Caco-2 (cell line): ENCODE data around the gene AMOTL2. TPM values are rescaled to one million over a fixed set of nuclear protein-coding genes. Genes with fewer than 3 reads are reported as not detected.
A peak's percentile ranks its signal among the peaks of the same experiment; 100 is the strongest.

Experiments used
- BruUV-seq: library from RNA; stranded (reverse); fragments of 400-500 nt; replicated peaks from 2 replicates; lab custom pipeline; 2021; lab: Mats Ljungman, UMichigan
- CTCF ChIA-PET: fragments of 300-600 bp; sonication (Branson Sonifier 250); formaldehyde crosslinking; loops from one replicate; lab custom pipeline; 2022; ENCODE audit warnings: antibody characterized with exemption; lab: Charles Lee
- POLR2A ChIA-PET: fragments of 300-600 bp; sonication (Branson Sonifier 250); formaldehyde crosslinking; loops from one replicate; lab custom pipeline; 2022; ENCODE audit warnings: antibody characterized with exemption; lab: Charles Lee
- DNase-seq, 2 experiments: peaks; one replicate each; pipeline versions ENCODE4 v3.0.0 to v3.0.0-alpha.2; 2020 to 2022
- H3K27me3 ChIP-seq: replicated peaks from 2 replicates; pipeline ENCODE4 v1.6.0; 2011; ENCODE audit warnings: low read length; ENCODE audit not compliant: control insufficient read depth, insufficient read depth
- H3K36me3 ChIP-seq: 2 replicates; pipeline ENCODE4 v1.5.1; 2011; ENCODE audit warnings: low read length; ENCODE audit not compliant: control insufficient read depth, insufficient read depth
- H3K4me1 ChIP-seq: fragments of 250-450 bp; sonication (Bioruptor Pico); 2 replicates; pipeline ENCODE4 v1.5.1; 2020; ENCODE audit warnings: mild to moderate bottlenecking
- H3K4me3 ChIP-seq: 2 replicates; pipeline ENCODE4 v1.5.1; 2011; ENCODE audit warnings: low read depth, mild to moderate bottlenecking, control low read depth, low read length
- H3K9me3 ChIP-seq: fragments of 250-450 bp; sonication (Bioruptor Pico); 2 replicates; pipeline ENCODE4 v1.5.1; 2020; ENCODE audit warnings: mild to moderate bottlenecking, moderate library complexity
- H3K27ac Mint-ChIP-seq: one replicate; pipeline ENCODE4 v1.8.0; 2022; ENCODE audit warnings: mixed read lengths; ENCODE audit not compliant: unreplicated experiment
- H3K27me3 Mint-ChIP-seq: one replicate; pipeline ENCODE4 v1.8.0; 2022; ENCODE audit warnings: mixed read lengths; ENCODE audit not compliant: insufficient read depth, unreplicated experiment
- H3K36me3 Mint-ChIP-seq: one replicate; pipeline ENCODE4 v1.8.0; 2022; ENCODE audit warnings: mild to moderate bottlenecking, mixed read lengths; ENCODE audit not compliant: insufficient read depth, unreplicated experiment
- H3K4me1 Mint-ChIP-seq: one replicate; pipeline ENCODE4 v1.8.0; 2022; ENCODE audit warnings: low read depth, mixed read lengths; ENCODE audit not compliant: unreplicated experiment
- H3K4me3 Mint-ChIP-seq: one replicate; pipeline ENCODE4 v1.8.0; 2022; ENCODE audit warnings: mild to moderate bottlenecking, moderate library complexity, mixed read lengths; ENCODE audit not compliant: unreplicated experiment
- H3K9me3 Mint-ChIP-seq: one replicate; pipeline ENCODE4 v1.8.0; 2022; ENCODE audit warnings: mixed read lengths; ENCODE audit not compliant: unreplicated experiment
- CTCF ChIP-seq, 2 experiments: fragments of 200-600 bp in 1 of 2; IDR thresholded peaks; 1 replicate in 1 of 2; 2 replicates in 1 of 2; pipeline versions ENCODE4 v1.5.1 to v1.8.0; 2011 to 2022; ENCODE audit warnings: antibody characterized with exemption in 1 of 2, control low read depth in 1 of 2, inconsistent platforms in 1 of 2, low read depth in 1 of 2, low read length in 1 of 2, mild to moderate bottlenecking in 1 of 2, moderate library complexity in 1 of 2; ENCODE audit not compliant: insufficient read depth in 1 of 2, severe bottlenecking in 1 of 2, unreplicated experiment in 1 of 2
- intact Hi-C: fragments of 100-400 bp; cut with micrococcal nuclease; formaldehyde crosslinking; loops from one replicate; pipeline ENCODE4 v1.10.0; 2022; ENCODE audit not compliant: unreplicated experiment
- total RNA-seq: library from RNA; stranded (reverse); gene quantifications from 2 replicates; pipeline ENCODE4 v1.2.3, GENCODE V29; 2022

Gene AMOTL2
- total RNA-seq, 1 experiment from 2014 or later = 271 TPM

DNA sequence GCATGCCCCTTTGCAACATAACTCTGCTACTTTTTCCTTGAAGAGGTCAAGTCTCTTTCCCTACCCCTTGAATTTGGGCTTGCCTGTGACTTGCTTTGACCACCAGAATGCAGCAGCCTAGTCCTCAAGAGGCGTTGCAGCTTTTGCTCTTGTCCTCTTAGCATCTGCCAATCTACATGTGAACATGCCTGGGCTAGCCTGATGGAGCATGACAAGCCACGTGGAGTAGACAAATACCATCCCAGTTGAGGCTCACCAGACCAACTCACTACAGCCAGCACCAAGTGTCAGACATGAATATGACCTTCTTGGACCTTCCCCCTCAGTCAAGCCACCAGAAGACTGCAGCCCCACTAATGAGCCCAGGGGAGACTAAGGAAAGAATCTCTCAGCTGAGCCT is 32.9 kb downstream of the AMOTL2 start:
- CTCF ChIA-PET = no interaction called here
- H3K27ac Mint-ChIP-seq = no peak overlapping the region
- DNase-seq = peak in 1 of 2 experiments; percentile 23

DNA sequence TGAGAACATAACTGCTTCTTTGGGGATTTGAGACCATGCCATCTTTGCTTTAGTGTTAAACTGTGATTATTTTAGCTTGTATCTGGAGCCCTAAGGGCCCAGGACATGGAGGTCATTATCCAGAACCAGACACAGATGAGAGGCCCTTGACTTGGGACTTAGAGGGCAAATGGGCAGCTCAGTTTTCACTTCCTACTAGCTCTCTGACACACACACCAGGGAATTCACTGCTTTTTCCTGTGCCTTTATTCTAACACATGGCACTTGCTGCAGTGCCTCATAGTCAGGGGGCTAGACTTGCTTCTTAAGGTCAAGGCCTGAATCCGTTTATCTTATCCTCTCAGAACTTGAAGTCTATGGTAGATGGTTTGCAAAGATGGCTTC is 33.3 kb downstream of the AMOTL2 start:
- peak overlapping the region; percentile 60 for H3K27ac Mint-ChIP-seq
- no peaks in the 10 kb centered on the region for H3K36me3 Mint-ChIP-seq
- no peak for TF ChIP-seq CTCF (IDR thresholded peaks at IDR 0.05; ENCODE audit: insufficient read depth in 1 of 2, low read depth in 1 of 2, low read length in 1 of 2, severe bottlenecking in 1 of 2, unreplicated experiment in 1 of 2)
- Histone ChIP-seq H3K27me3 (no peaks in the 10 kb centered on the region), H3K36me3 (no peaks in the 10 kb centered on the region), H3K4me1 (peaks cover 58% of the 10 kb centered on the region), H3K4me3 (no peak overlapping the region), H3K9me3 (peaks cover 1% of the 10 kb centered on the region; the same call in 1 of the 2 replicates)
- no peaks in the 10 kb centered on the region for H3K27me3 Mint-ChIP-seq
- POLR2A ChIA-PET = interaction anchor here (0.8 to 1.8 kb wide), 3 partner anchors 9 to 23 kb away, joined by 3 to 7 read pairs (median 3); no protein-coding TSS in a partner anchor
- H3K4me1 Mint-ChIP-seq = peaks cover 55% of the 10 kb centered on the region
- H3K9me3 Mint-ChIP-seq = peaks cover 18% of the 10 kb centered on the region
- no TSS peak for BruUV-seq
- DNase-seq = no peak
- intact Hi-C loops = no loop called here
- CTCF ChIA-PET = interaction anchor here (0.6 to 1.2 kb wide), 3 partner anchors 9 to 30 kb away, joined by 3 to 5 read pairs (median 3); no protein-coding TSS in a partner anchor
- H3K4me3 Mint-ChIP-seq = no peak overlapping the region

More for the DNA sequence above, 32.9 kb downstream of the AMOTL2 start:
- no TSS peak for BruUV-seq
- peaks cover 14% of the 10 kb centered on the region for H3K9me3 Mint-ChIP-seq
- Histone ChIP-seq H3K27me3 (no peaks in the 10 kb centered on the region), H3K4me3 (no peak overlapping the region), H3K36me3 (no peaks in the 10 kb centered on the region), H3K9me3 (peaks cover 5% of the 10 kb centered on the region), H3K4me1 (peaks cover 54% of the 10 kb centered on the region)
- no peak overlapping the region for H3K4me3 Mint-ChIP-seq
- no peaks in the 10 kb centered on the region for H3K27me3 Mint-ChIP-seq
- no peak for TF ChIP-seq CTCF (IDR thresholded peaks at IDR 0.05; ENCODE audit: insufficient read depth in 1 of 2, low read depth in 1 of 2, low read length in 1 of 2, severe bottlenecking in 1 of 2, unreplicated experiment in 1 of 2)
- no peaks in the 10 kb centered on the region for H3K36me3 Mint-ChIP-seq
- POLR2A ChIA-PET = no interaction called here
- intact Hi-C loops = no loop called here
- peaks cover 51% of the 10 kb centered on the region for H3K4me1 Mint-ChIP-seq

GRCh38 chr3:134340362-134340981 is 33.8 kb downstream of the AMOTL2 start:
- no peaks in the 10 kb centered on the region for H3K27me3 ChIP-seq
- no peak for TF ChIP-seq CTCF (IDR thresholded peaks at IDR 0.05; ENCODE audit: insufficient read depth in 1 of 2, low read depth in 1 of 2, low read length in 1 of 2, severe bottlenecking in 1 of 2, unreplicated experiment in 1 of 2)
- H3K36me3 ChIP-seq = no peaks in the 10 kb centered on the region
- Mint-ChIP-seq H3K9me3 (peaks cover 17% of the 10 kb centered on the region), H3K27ac (peak overlapping the region; percentile 60), H3K27me3 (no peaks in the 10 kb centered on the region), H3K4me3 (no peak overlapping the region), H3K36me3 (no peaks in the 10 kb centered on the region), H3K4me1 (peaks cover 57% of the 10 kb centered on the region)
- H3K4me1 ChIP-seq = peaks cover 63% of the 10 kb centered on the region
- H3K4me3 ChIP-seq = no peak overlapping the region
- ChIA-PET POLR2A (interaction anchor here (0.6 to 1.8 kb wide), 4 partner anchors 9 to 137 kb away, joined by 3 to 7 read pairs (median 3); no protein-coding TSS in a partner anchor), CTCF (interaction anchor here (0.6 to 1.2 kb wide), 3 partner anchors 9 to 29 kb away, joined by 3 to 5 read pairs (median 3); no protein-coding TSS in a partner anchor)
- intact Hi-C loops = no loop called here
- H3K9me3 ChIP-seq = no peaks in the 10 kb centered on the region
- peak in 1 of 2 experiments; percentile 17 for DNase-seq
- BruUV-seq = no TSS peak
